HuH-7.5 (cell line): ENCODE data around the gene CCL14.
"Not testable (repeated sequence)": the region's sequence is repeated elsewhere in the genome, so short reads cannot be mapped to it uniquely, and the experiment has no call there.

ENCODE experiments used
- DNase-seq: peaks from one replicate; pipeline ENCODE4 v3.0.0; 2011; ENCODE audit warnings: low spot score

CCL14 gene

GRCh38 chr17:35942588-35943186, 43.8 kb downstream of the CCL14 start:
- no peak for DNase-seq

GRCh38 chr17:35938492-35938891, 48.0 kb downstream of the CCL14 start:
- DNase-seq = not testable (repeated sequence)

GRCh38 chr17:35936063-35936462, 50.5 kb downstream of the CCL14 start:
- no peak for DNase-seq

- no peak for DNase-seq
Observed at GRCh38 chr17:35934760-35935159, 51.8 kb downstream of the CCL14 start.
